Upper lobe of left lung (tissue), 4 donors: Measurements from ENCODE around the gene DSG2.

Source experiments
- EP300 ChIP-seq, 4 donors: sonication (generic); formaldehyde crosslinking; IDR thresholded peaks; one replicate each; pipeline ENCODE4 v1.5.1; 2017; ENCODE audit warnings: antibody characterized with exemption in 4 of 4, control low read depth in 2 of 4
- POLR2A ChIP-seq, 4 donors: fragments of 450-650 bp; IDR thresholded peaks; one replicate each; pipeline ENCODE4 v1.5.1; 2016 to 2017; ENCODE audit warnings: antibody characterized with exemption in 4 of 4, mild to moderate bottlenecking in 2 of 4
- POLR2AphosphoS5 ChIP-seq, 2 donors: sonication (generic); formaldehyde crosslinking; IDR thresholded peaks; one replicate each; pipeline ENCODE4 v1.5.1; 2017; ENCODE audit warnings: antibody characterized with exemption in 2 of 2
- TF ChIP-seq, protein P1 (sequence below), 6 experiments: fragments of 450-650 bp in 4 of 6; fragments of 200-600 bp in 2 of 6; sonication (generic) in 2 of 6; IDR thresholded peaks; one replicate each; pipeline ENCODE4 v1.5.1; 2016 to 2019; ENCODE audit warnings: antibody characterized with exemption in 6 of 6

DNA sequence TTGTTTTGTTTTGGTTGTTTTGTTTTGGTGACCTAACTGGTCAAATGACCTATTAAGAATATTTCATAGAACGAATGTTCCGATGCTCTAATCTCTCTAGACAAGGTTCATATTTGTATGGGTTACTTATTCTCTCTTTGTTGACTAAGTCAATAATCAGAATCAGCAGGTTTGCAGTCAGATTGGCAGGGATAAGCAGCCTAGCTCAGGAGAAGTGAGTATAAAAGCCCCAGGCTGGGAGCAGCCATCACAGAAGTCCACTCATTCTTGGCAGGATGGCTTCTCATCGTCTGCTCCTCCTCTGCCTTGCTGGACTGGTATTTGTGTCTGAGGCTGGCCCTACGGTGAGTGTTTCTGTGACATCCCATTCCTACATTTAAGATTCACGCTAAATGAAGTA, 93.7 kb downstream of the DSG2 start, which contains the start of gene TTR:
- TF ChIP-seq, protein P1, sequence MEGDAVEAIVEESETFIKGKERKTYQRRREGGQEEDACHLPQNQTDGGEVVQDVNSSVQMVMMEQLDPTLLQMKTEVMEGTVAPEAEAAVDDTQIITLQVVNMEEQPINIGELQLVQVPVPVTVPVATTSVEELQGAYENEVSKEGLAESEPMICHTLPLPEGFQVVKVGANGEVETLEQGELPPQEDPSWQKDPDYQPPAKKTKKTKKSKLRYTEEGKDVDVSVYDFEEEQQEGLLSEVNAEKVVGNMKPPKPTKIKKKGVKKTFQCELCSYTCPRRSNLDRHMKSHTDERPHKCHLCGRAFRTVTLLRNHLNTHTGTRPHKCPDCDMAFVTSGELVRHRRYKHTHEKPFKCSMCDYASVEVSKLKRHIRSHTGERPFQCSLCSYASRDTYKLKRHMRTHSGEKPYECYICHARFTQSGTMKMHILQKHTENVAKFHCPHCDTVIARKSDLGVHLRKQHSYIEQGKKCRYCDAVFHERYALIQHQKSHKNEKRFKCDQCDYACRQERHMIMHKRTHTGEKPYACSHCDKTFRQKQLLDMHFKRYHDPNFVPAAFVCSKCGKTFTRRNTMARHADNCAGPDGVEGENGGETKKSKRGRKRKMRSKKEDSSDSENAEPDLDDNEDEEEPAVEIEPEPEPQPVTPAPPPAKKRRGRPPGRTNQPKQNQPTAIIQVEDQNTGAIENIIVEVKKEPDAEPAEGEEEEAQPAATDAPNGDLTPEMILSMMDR (IDR thresholded peaks at IDR 0.05), result no peak
- TF ChIP-seq POLR2A (IDR thresholded peaks at IDR 0.05) (no peak), EP300 (IDR thresholded peaks at IDR 0.05) (no peak), POLR2AphosphoS5 (IDR thresholded peaks at IDR 0.05) (no peak)
